GM12891 (cell line): Measurements from ENCODE around the gene PSG5.
"Not testable (repeated sequence)": the region's sequence is repeated elsewhere in the genome, so short reads cannot be mapped to it uniquely, and the experiment has no call there.

Experiments
- POLR2A ChIP-seq: IDR thresholded peaks from 2 replicates; pipeline ENCODE4 v1.6.1; 2011; ENCODE audit warnings: low read depth, low read length, control low read depth
- POLR2AphosphoS5 ChIP-seq: IDR thresholded peaks from 2 replicates; pipeline ENCODE4 v1.6.1; 2011; ENCODE audit warnings: low read depth, low read length, control low read depth

DNA sequence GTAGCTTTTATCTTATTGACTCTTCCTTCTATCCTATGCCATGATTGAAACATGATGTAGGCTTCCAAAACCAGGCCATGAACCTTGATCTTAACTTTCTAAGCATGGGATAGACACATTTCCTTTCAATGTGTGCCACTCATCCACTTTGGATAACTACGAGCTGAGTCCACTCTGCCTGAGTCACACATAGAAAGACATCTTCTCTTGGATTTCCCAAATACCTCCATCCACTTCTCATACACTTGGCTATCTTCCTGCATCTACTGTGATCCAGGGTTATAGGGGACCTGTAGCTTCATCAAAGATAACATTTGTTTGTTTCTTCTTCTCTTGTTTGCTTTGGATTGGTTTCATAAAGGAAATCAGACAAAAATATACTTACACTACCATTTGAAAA lies 44.6 kb downstream of the PSG5 start:
- not testable (repeated sequence) for TF ChIP-seq POLR2A, POLR2AphosphoS5
